ENCODE data around the gene ARHGEF28. TPM values are rescaled to one million over a fixed set of nuclear protein-coding genes. Genes with fewer than 3 reads are reported as not detected.

ARHGEF28 gene
- total RNA-seq, 1 experiment from 2014 or later: 13.9 TPM

GRCh38 chr5:73851471-73852181 lies 225.6 kb downstream of the ARHGEF28 start:
- DNase-seq (ENCODE audit: low read depth): no peak

DNA sequence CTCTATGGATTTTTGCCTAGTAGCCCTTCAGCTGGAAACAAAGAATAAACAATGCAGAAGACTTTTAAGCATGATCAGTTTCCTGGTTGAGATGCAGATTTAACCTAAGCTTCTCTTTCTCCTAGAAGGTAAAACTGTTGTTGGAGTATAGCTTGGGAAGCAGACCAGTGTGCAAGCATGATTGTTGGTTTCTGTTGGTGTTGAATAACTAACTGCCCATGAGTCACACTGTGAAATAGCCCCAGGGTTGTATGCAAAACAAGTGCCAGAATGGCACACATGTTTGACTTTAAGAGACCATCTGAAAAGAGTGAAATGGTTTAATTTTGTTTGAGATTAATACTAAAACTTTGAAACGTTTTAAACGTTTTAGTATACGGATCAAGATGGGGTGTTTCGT lies 227.1 kb downstream of the ARHGEF28 start:
- peak; percentile 62 for DNase-seq (ENCODE audit: low read depth)

DNA sequence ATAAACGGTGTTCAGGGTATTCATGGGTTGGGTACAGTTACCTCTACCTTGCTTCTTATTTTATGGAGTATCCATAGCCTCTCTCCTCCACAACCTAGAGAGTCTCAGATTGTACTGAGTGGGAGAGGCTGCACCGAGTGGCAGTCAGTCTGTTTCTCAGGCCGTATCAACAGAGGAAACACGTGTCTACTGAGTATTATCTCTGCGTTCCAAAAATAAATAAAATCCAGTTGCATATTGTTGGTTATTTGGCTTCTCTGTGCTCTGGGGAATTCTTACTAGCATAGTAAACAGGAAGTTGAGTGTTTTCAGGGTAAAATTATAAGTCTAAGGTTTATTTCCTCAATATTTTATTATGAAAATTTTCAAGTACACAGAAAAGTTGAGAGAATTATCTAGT lies 231.0 kb downstream of the ARHGEF28 start:
- no peak for DNase-seq (ENCODE audit: low read depth)

GRCh38 chr5:73857446-73857845 lies 231.4 kb downstream of the ARHGEF28 start:
- DNase-seq (ENCODE audit: low read depth): no peak

- DNase-seq (ENCODE audit: low read depth): no peak
Observed at GRCh38 chr5:73858054-73858453, 232.1 kb downstream of the ARHGEF28 start.

DNA sequence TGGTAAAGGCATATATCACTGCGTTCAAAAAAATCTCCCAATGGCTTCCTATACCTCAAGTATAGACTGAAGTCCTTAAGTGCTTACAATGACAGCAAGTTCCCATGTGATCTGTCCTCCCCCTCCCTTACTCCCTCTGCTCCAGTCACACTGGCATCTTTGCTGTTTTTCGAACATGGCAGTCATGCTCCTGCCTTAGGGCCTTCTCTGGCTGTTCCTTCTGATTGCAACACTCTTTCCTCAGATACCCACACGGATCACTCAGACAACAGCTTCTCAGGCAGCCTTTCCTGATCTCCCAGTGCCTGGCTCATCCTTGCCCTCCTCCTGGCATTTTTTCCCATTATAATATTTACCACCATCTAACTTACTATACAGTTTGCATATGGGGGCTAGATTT lies 232.8 kb downstream of the ARHGEF28 start:
- DNase-seq (ENCODE audit: low read depth): no peak

- no peak for DNase-seq (ENCODE audit: low read depth)
Observed at GRCh38 chr5:73859696-73860095, 233.7 kb downstream of the ARHGEF28 start.

DNA sequence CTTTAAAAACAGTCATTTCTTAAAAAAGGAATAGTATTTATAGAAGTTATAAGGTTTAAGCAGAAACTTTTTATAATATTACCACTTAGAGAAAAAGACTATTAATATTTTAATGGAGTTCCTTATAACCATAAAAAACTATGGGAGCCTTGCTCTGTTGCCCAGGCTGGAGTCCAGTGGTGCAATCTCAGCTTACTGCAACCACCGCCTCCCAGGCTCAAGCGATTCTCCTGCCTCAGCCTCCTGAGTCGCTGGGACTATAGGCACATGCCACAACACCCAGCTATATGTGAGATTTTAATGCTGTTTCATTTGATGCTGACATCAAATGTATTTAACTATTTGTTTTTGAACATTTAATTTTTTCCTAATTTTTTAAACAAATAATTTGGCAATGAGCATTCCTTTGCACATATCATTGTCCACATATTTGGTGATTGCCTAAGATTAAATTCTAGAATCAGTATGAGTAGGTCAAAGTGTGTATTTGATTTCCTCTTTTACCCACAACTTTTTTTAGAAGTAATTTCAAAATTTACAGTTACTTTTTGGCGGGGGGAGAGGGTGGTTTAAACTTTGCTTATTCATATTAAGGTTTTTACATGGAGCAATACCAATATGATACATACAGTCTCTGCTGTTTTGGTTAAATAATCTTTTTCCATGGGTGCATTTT lies 235.5 kb downstream of the ARHGEF28 start:
- DNase-seq (ENCODE audit: low read depth): no peak

DNA sequence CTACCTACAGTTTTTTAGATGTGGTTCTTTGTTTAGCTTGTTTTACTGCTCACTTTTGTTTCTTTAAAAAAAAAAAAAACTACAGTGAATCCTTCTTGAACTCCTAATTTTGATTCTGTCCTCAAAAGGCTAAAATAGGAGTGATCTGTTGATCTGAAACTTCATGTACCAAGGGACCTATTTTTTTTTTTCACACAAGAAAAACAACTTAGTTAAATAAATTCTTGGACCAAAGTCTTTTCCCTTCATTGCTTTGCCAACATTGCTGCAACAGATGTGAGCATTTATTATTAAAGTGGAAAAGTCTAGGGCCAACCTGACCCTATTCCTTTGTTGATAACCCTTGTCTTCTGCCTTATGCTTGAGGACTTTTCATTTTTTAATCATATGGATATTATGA lies 236.8 kb downstream of the ARHGEF28 start:
- no peak for DNase-seq (ENCODE audit: low read depth)

DNA sequence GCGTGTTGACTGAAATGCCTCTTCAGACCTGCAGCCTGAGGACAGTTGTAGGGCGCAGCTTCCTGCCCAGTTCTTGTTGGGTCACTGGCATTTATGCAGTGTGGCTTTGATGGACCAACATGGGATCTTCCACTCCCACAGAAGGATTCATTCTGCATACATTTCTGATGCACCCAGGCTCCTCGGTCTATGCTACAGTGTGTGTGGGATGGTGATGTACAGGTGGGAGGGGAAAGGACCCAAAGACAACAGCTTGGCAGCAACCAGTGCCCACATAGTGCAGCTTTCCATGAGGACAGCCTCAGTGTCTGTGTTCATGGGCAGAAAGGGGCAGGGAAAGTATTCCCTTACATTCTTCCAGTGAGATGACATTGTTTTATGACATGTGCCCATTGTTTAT lies 237.9 kb downstream of the ARHGEF28 start:
- no peak for DNase-seq (ENCODE audit: low read depth)

GRCh38 chr5:73865315-73865714 lies 239.3 kb downstream of the ARHGEF28 start:
- no peak for DNase-seq (ENCODE audit: low read depth)

- no peak for DNase-seq (ENCODE audit: low read depth)
Observed at GRCh38 chr5:73867345-73868335, 241.6 kb downstream of the ARHGEF28 start.

DNA sequence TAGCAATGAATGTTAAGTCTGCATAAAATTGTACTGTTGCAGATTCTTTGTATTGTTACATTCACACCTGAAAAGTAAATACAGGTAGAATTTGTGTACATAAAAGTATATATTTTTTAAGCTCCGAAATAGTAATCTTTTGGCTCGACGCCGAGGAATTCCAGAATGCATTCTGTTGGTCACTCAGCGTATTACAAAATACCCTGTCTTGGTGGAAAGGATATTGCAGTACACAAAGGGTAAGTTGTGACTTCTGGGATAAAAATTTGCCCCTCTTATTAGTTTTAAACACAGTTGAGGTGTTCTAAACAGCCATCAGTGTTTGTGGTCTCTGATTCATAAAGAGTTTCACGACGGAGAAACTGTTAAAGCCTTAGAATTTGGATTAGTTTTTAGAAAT lies 257.6 kb downstream of the ARHGEF28 start:
- peak; percentile 60 for DNase-seq (ENCODE audit: low read depth)

GRCh38 chr5:73887688-73888087 lies 261.7 kb downstream of the ARHGEF28 start:
- no peak for DNase-seq (ENCODE audit: low read depth)

GRCh38 chr5:73890569-73890968 lies 264.6 kb downstream of the ARHGEF28 start:
- DNase-seq (ENCODE audit: low read depth): no peak

- DNase-seq (ENCODE audit: low read depth): no peak
Observed at GRCh38 chr5:73892218-73892617, 266.2 kb downstream of the ARHGEF28 start.

GRCh38 chr5:73892806-73893205 lies 266.8 kb downstream of the ARHGEF28 start:
- DNase-seq (ENCODE audit: low read depth): peak; percentile 51

DNA sequence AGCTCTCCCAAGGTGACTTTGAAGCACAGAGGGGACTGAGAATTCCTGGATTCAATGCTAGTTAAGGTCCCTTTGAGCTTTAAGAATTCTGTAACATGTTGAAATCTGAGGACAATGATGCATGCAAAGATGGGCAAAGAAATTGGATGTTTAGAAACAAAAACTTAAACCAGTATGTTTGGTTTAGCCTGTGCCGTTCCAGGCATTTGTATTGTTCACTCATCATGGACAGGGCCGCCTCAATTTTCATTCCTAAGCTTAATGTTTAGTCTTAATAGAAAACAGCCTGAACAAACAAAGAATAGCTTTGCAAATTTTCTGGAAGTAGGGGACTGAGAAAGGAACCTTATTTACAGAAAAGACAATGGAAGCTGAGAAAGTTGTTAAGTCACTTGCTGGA lies 267.8 kb downstream of the ARHGEF28 start:
- no peak for DNase-seq (ENCODE audit: low read depth)

DNA sequence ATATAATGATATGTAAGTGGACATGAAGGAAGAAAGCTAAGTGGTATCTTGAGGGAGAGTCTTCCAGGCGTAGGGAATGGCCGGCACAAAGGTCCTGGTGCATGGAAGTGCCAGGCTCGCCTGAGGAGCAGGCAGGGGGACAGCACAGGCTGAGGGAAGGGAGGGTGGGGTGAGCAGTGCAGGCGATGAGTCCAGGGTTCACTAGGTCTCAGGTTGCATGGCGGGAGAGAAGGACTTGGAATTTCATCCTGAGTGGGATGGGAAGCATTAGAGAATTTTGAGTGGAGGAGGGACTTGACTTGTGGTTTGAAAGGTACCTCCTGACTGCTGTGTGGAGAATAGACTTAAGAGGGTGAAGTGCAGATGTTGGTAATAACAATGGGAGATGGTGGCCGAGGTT lies 268.9 kb downstream of the ARHGEF28 start:
- DNase-seq (ENCODE audit: low read depth): no peak

GRCh38 chr5:73895471-73895870 lies 269.5 kb downstream of the ARHGEF28 start:
- no peak for DNase-seq (ENCODE audit: low read depth)

GRCh38 chr5:73896097-73896496 lies 270.1 kb downstream of the ARHGEF28 start:
- no peak for DNase-seq (ENCODE audit: low read depth)

- DNase-seq (ENCODE audit: low read depth): no peak
Observed at GRCh38 chr5:73896668-73897067, 270.7 kb downstream of the ARHGEF28 start.

All from HT1080 (cell line).